GM12865 (cell line): Measurements from ENCODE around the gene C4orf50.

ENCODE experiments used
- DNase-seq: peaks from one replicate; pipeline ENCODE4 v3.0.0; 2010; ENCODE audit warnings: low read depth
- H3K4me3 ChIP-seq: 2 replicates; pipeline ENCODE4 v1.5.1; 2011; ENCODE audit warnings: mild to moderate bottlenecking, low read depth, low read length, control low read depth
- TF ChIP-seq, protein P1 (sequence below): IDR thresholded peaks from 2 replicates; pipeline ENCODE4 v1.5.1; 2011; ENCODE audit warnings: low read length, control low read depth, low read depth, inconsistent platforms; ENCODE audit not compliant: insufficient read depth; ENCODE audit errors: missing control alignments

C4orf50 gene

DNA sequence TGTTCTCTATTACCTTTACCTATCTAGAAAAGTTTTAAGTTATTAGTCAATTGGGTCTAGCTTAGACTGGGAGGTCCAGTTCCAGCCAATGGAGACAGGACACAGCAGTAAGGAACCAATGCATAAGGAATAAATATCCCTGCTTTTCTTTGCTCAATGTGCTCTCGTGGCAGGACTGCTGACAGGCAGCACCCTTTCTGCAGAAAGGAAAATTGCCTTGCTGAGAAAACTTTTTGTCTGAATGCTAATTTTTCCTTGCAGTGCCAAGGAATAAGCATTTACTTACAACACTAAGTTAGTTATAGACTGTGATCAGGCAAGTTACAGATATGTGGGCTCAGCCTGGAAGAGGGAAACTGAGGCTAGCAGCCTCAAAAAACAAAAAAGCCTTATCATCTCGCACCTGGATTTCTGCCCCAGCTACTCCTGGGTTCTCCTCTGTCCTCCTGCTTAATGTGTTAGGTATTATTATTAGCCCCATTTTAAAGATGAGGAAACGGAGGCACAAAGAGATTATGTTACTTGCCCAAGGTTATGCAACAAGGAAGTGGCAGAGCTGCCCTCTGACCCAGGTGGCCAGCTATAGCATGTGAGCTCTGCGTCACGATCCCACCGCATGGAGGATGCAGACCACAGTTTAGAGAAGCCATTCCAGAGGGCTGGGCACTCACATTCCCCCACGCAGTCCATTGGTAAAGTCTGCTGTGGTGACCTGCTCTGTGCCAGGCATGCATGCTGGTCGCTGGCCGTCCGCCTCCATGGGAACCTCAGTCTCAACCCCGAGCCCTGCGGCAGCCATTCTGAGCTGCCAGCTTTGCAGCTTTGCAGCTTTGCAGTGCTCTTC, 40.5 kb upstream of the C4orf50 start:
- TF ChIP-seq, protein P1, sequence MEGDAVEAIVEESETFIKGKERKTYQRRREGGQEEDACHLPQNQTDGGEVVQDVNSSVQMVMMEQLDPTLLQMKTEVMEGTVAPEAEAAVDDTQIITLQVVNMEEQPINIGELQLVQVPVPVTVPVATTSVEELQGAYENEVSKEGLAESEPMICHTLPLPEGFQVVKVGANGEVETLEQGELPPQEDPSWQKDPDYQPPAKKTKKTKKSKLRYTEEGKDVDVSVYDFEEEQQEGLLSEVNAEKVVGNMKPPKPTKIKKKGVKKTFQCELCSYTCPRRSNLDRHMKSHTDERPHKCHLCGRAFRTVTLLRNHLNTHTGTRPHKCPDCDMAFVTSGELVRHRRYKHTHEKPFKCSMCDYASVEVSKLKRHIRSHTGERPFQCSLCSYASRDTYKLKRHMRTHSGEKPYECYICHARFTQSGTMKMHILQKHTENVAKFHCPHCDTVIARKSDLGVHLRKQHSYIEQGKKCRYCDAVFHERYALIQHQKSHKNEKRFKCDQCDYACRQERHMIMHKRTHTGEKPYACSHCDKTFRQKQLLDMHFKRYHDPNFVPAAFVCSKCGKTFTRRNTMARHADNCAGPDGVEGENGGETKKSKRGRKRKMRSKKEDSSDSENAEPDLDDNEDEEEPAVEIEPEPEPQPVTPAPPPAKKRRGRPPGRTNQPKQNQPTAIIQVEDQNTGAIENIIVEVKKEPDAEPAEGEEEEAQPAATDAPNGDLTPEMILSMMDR, result no peak

DNA sequence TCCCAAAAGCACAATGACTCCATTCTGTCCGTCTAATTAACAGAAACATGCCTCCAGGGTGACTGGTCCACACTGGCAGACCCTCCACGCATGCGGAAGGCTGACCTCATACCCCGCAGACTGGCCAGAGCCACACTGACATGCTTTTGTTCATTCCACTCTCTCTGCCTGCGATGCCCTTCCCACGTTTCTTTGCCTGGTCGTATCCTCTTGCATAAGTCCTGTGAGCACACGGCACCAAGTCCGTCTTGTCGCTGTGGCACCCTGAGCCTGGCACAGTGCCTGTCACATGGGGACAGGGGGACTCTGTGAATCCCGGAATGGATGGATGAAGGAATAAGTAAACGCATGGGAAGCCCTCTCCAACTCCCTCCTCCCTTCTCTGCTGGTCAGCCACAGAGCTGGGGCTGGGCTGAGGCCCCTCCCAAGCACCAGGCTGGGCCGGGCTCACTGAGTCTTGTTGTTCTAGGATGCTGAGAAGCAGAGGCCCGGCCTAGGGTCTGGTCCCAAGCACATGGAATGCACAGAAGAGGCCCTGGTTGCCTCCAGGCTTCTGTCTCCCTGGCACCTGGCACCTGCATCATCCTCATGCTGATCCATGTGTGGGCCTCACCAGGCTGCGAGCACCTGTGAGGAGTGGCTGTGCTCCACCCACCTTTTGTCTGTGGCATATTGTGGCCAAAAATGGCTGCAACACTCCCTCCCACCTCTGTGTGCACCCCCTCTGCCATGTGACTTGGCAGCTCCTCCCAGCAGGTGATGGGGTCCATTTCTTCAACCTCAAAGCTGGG, 38.9 kb upstream of the C4orf50 start:
- no peak for DNase-seq
- TF ChIP-seq, protein P1, result no peak
- no peak overlapping the region for H3K4me3 ChIP-seq

More for the DNA sequence above, 40.5 kb upstream of the C4orf50 start:
- H3K4me3 ChIP-seq, result no peak overlapping the region
- no peak for DNase-seq

DNA sequence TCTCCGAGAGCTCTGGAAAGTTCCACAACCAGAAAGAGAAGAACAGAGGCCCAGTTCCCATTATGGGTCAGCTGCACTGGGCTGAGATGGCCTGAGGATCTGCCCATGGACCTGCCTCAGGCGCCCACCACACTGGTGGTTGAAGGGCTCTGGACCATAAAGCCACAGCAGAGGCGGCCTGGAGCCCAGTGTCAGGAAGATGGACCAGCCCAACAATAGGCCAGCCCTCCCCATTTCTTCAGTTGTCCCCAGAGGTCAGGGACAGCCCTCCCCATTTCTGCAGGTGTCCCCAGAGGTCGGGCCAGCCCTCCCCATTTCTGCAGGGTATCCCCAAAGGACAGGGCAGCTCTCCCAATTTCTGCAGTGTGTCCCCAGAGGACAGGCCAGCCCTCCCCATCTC, 37.2 kb upstream of the C4orf50 start:
- no peak for DNase-seq
- no peak overlapping the region for H3K4me3 ChIP-seq
- TF ChIP-seq, protein P1, result no peak

DNA sequence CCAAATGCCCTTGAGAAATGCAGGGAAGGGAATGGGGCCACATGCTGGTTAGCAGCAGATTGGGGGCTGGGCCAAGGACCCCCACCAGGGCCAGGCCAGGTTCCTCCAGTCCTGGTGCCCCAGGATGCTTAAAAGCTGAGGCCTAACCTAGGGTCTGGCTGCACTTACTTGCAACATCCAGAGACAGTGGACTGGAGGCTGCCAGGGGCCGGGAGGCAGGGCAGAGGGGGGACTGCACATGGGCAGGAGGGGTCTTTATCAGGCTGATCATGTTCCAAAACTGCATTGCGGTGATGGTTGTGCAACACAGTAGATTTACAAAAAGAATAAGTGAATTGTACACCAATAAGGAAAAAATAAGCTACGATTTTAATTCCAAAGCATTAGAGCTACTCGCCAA, 36.8 kb upstream of the C4orf50 start:
- no peak overlapping the region for H3K4me3 ChIP-seq
- TF ChIP-seq, protein P1, result no peak
- no peak for DNase-seq

DNA sequence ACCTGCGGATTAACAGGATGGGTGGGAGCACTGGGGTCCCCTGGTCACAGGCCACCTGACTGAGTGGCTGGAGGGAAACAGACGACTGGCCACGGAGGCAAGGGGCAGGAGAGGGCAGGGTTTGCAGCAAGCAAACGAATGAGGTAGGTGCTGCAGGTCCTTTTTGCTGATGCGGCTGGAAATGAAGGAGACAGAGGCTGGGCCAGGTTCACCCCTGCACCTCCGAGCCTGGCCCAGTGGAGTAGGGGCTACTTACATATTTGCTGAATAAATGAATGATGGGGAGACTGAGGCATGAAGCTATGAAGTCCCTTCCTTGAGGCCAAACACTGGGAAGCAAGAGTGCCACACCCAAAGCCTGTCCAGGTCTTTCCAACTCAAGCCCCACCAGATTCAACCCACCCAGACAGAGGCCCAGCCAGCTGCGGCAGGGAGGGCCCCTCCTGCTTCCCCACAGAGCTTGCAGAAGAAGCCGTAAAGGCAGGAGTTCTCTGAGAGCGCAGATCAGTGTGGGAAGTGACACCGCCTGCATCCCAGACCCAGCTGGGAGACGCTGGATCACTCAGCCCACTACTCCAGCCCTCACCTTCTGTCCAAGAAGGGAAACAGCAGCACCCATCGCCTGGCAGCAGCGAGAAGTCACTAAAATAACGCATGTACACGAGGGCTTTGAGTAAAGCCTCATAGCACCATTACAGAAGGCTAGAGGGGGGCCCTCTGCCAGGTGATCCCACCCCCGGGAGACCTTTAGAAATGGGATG, 36.1 kb upstream of the C4orf50 start:
- H3K4me3 ChIP-seq, result no peak overlapping the region
- no peak for DNase-seq
- TF ChIP-seq, protein P1, result no peak

DNA sequence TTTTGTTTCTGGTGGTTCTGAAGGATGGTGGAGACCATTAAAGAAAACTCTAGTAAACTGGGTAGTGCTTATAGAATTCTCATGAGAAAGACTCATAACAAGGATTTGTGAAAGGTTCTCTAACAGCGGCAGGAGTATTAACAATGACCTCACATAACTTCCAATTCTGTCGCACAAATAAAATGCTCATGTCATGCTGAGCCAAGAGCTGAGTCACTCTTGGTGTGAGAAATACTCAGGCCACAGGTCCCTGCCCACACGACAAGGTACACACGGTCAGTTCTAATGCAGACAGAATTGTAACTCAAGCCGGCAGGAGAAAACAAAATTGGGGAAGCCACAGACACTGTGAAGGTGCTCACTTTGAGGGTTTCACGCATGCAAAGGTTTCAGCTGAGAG, 34.4 kb upstream of the C4orf50 start:
- DNase-seq, result no peak
- TF ChIP-seq, protein P1, result no peak
- no peak overlapping the region for H3K4me3 ChIP-seq
